Astrocyte (in vitro differentiated cells and primary cell): Measurements from ENCODE around the gene CIART.

Experiments used
- CTCF ChIP-seq: IDR thresholded peaks from 2 replicates; pipeline ENCODE4 v1.5.1; 2011; ENCODE audit warnings: low read depth, mild to moderate bottlenecking, inconsistent platforms, low read length, moderate library complexity; ENCODE audit not compliant: insufficient read depth
- EZH2 ChIP-seq: IDR thresholded peaks from 2 replicates; pipeline ENCODE4 v1.6.1; 2012; ENCODE audit warnings: mild to moderate bottlenecking, low read length, inconsistent platforms; ENCODE audit not compliant: insufficient read depth

- TF ChIP-seq CTCF, result no peak
- TF ChIP-seq EZH2, result no peak
These were observed 10.9 kb upstream of the CIART start for GRCh38 chr1:150271291-150271959.
